Thoracic aorta (tissue), 2 donors: ENCODE data around the gene CAMKMT. TPM values are rescaled to one million over a fixed set of nuclear protein-coding genes. Genes with fewer than 3 reads are reported as not detected.

Experiments
- ATAC-seq: fragments of 150-250 bp; one replicate; pipeline ENCODE4 v1.8.0; 2017; ENCODE audit warnings: low read depth; ENCODE audit not compliant: insufficient number of reproducible peaks, low FRiP score
- DNase-seq: peaks from one replicate; pipeline ENCODE4 v3.0.0-alpha.2; 2020; ENCODE audit warnings: low spot score
- H3K27ac ChIP-seq, 2 donors: fragments of 200-600 bp; sonication (generic); 1 replicate in 1 of 2; 2 replicates in 1 of 2; pipeline ENCODE4 v1.5.1; 2016; ENCODE audit warnings: mild to moderate bottlenecking in 2 of 2, moderate library complexity in 2 of 2
- H3K27me3 ChIP-seq: fragments of 200-600 bp; sonication (generic); replicated peaks from 2 replicates; pipeline ENCODE4 v1.6.0; 2016; ENCODE audit warnings: mild to moderate bottlenecking; ENCODE audit not compliant: insufficient read depth
- H3K36me3 ChIP-seq: fragments of 200-600 bp; sonication (generic); one replicate; pipeline ENCODE4 v1.5.1; 2016
- H3K4me1 ChIP-seq, 2 donors: fragments of 200-600 bp; sonication (generic); 1 replicate in 1 of 2; 2 replicates in 1 of 2; pipeline versions ENCODE4 v1.5.1 to v1.6.0; 2016; ENCODE audit warnings: low read depth in 2 of 2, mild to moderate bottlenecking in 1 of 2; ENCODE audit not compliant: control insufficient read depth in 1 of 2
- H3K4me3 ChIP-seq: fragments of 200-600 bp; sonication (generic); 2 replicates; pipeline ENCODE4 v1.5.1; 2016; ENCODE audit warnings: mild to moderate bottlenecking
- H3K9me3 ChIP-seq: fragments of 200-600 bp; sonication (generic); 2 replicates; pipeline ENCODE4 v1.5.1; 2016
- CTCF ChIP-seq: fragments of 200-600 bp; sonication (generic); IDR thresholded peaks from one replicate; pipeline ENCODE4 v1.5.1; 2019; ENCODE audit warnings: antibody characterized with exemption
- total RNA-seq, 2 donors: library from RNA; depleted of rRNA; stranded (reverse); fragments of >200 nt; gene quantifications; one replicate each; pipeline versions ENCODE4 v1.1.0 to v1.2.3, GENCODE V29; 2016

The CAMKMT gene
- total RNA-seq, 2 donors from 2014 or later, result 4.7 to 11.6 TPM

DNA sequence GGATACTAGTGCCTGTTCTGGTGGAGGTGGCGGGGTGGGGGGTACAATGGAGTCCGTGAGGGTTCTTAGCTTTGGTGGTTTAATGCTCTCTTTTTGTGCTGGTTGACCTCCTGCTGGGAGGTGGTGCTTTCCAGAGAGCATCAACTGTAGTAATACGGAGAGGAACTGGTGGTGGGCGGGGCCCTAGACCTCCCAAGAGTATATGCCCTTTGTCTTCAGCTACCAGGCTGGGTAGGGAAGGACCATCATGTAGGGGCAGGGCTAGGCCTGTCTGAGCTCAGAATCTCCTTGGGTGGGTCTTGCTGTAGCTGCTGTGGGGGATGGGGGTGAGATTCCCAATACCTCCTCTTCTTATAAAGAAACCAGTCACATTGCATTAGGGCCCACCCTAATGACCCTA lies 27.1 kb downstream of the CAMKMT start:
- Histone ChIP-seq H3K36me3 (no peaks in the 10 kb centered on the region), H3K27me3 (no peaks in the 10 kb centered on the region), H3K27ac (no peak overlapping the region), H3K4me1 (peaks cover 0 to 9% of the 10 kb centered on the region in 2 donors), H3K9me3 (peaks cover 4% of the 10 kb centered on the region), H3K4me3 (no peak overlapping the region)
- ATAC-seq, result no peak
- no peak for DNase-seq
- no peak for TF ChIP-seq CTCF

- Histone ChIP-seq H3K4me3 (no peak overlapping the region), H3K9me3 (no peaks in the 10 kb centered on the region), H3K27ac (no peak overlapping the region), H3K4me1 (peaks cover 0 to 9% of the 10 kb centered on the region in 2 donors), H3K27me3 (no peaks in the 10 kb centered on the region), H3K36me3 (no peaks in the 10 kb centered on the region)
- no peak for TF ChIP-seq CTCF
- no peak for ATAC-seq
- no peak for DNase-seq
Observed at GRCh38 chr2:44389895-44390294, 28.1 kb downstream of the CAMKMT start.

DNA sequence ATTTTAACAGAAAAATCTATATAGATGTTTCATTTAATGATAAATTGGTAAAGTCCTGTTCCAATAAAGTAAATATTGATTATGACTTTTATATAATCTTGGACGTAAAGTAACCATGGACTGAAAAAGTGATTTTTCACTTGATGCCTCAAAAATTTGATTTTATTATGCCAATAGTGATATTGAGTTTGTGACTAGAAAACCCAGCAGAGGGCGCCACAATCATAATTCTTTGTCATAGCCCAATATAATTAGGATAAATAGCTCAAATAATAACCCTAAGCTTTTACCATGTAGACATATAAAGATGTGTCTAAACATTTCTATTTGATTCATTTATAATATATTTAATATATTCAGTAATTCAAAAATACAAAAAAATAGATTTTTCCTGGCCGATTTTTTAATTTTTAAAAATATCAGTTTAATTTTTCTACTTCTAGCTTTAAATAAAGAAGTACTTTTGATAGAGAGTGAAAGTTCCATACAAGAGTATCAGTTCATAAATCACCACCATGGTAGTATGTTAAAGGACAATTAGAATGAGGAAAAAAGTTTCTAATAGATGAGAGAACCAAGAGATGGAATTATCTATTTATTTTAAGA lies 30.7 kb downstream of the CAMKMT start:
- Histone ChIP-seq H3K9me3 (no peaks in the 10 kb centered on the region), H3K4me3 (no peak overlapping the region), H3K27me3 (no peaks in the 10 kb centered on the region), H3K27ac (no peak overlapping the region), H3K36me3 (no peaks in the 10 kb centered on the region), H3K4me1 (peaks cover 0 to 9% of the 10 kb centered on the region in 2 donors)
- DNase-seq, result no peak
- TF ChIP-seq CTCF, result peak; percentile 45
- no peak for ATAC-seq

DNA sequence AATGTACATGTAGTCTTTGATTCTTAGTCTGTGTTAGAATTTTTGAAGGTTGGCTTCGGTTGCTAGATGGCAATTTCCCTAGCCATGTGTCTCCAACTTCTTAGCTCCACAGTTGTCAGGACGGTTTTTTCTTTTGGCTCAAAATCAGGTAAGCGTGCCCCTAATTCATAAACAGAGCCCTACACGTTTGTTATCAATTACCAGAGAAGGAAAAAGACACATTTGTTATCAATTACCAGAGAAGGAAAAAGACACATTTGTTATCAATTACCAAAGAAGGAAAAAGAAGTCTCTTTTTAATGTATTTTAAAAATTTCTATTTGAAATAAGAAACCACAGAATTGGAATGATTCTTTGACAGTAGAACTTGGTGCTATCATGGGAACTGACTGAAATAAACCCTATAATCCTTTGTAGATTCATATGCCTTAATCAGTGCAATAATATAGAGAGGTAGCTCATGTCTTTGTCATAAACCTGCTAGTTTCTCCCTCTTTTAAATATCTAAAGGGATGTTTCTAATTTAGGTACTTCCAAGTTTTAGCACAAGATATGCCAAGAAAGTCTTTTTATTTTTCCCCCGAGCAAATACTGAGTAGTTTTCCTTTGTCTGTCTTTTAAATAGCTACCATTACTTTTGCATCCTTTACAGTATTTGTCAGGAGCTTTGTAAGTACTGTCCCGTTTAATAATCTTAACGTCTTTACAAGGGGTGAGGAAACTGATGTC lies 35.9 kb downstream of the CAMKMT start:
- no peak for DNase-seq
- TF ChIP-seq CTCF, result no peak
- H3K4me3 ChIP-seq, result peak overlapping the region; percentile 59

GRCh38 chr2:44398243-44398897 lies 36.6 kb downstream of the CAMKMT start:
- no peak for TF ChIP-seq CTCF
- Histone ChIP-seq H3K27ac (no peak overlapping the region), H3K9me3 (no peaks in the 10 kb centered on the region), H3K27me3 (no peaks in the 10 kb centered on the region), H3K36me3 (no peaks in the 10 kb centered on the region), H3K4me3 (peak overlapping the region; percentile 59), H3K4me1 (peaks cover 7 to 11% of the 10 kb centered on the region in 2 donors)
- ATAC-seq (no peak), DNase-seq (no peak)

More for the DNA sequence above, 35.9 kb downstream of the CAMKMT start:
- Histone ChIP-seq H3K4me1 (peaks cover 7 to 11% of the 10 kb centered on the region in 2 donors), H3K9me3 (no peaks in the 10 kb centered on the region), H3K27me3 (no peaks in the 10 kb centered on the region), H3K27ac (no peak overlapping the region), H3K36me3 (no peaks in the 10 kb centered on the region)
- ATAC-seq, result no peak
